HG03378 (cell line): ENCODE results near the gene KLHDC8A.
"Not testable (repeated sequence)": the region's sequence is repeated elsewhere in the genome, so short reads cannot be mapped to it uniquely, and the experiment has no call there.

Experiments used
- ATAC-seq: cut with Tn5 transposase; IDR thresholded peaks from one replicate; pipeline ENCODE4 v1.9.1; 2021; ENCODE audit warnings: mild to moderate bottlenecking, moderate library complexity; ENCODE audit not compliant: unreplicated experiment

The KLHDC8A gene

GRCh38 chr1:205356440-205357139 lies at the start of gene KLHDC8A:
TSS of gene KLHDC8A (minus strand) at chr1:205356922. CDS start at chr1:205343604, 13,318 bp downstream.
- ATAC-seq = no peak

GRCh38 chr1:205406252-205406651 lies 49.5 kb upstream of the KLHDC8A start:
- not testable (repeated sequence) for ATAC-seq

GRCh38 chr1:205404484-205404883 lies 47.8 kb upstream of the KLHDC8A start:
- ATAC-seq = not testable (repeated sequence)

- no peak for ATAC-seq
Observed at GRCh38 chr1:205398586-205398985, 41.9 kb upstream of the KLHDC8A start.

- no peak for ATAC-seq
Observed at GRCh38 chr1:205396967-205397616, 40.4 kb upstream of the KLHDC8A start.

GRCh38 chr1:205395616-205396015 lies 38.9 kb upstream of the KLHDC8A start:
- ATAC-seq = no peak

- ATAC-seq = no peak
Observed at GRCh38 chr1:205392650-205393049, 35.9 kb upstream of the KLHDC8A start.

GRCh38 chr1:205391386-205391785 lies 34.7 kb upstream of the KLHDC8A start:
- no peak for ATAC-seq

- no peak for ATAC-seq
Observed at GRCh38 chr1:205387845-205388244, 31.1 kb upstream of the KLHDC8A start.

GRCh38 chr1:205382990-205383389 lies 26.3 kb upstream of the KLHDC8A start:
- ATAC-seq = not testable (repeated sequence)

- no peak for ATAC-seq
Observed at GRCh38 chr1:205382561-205382960, 25.8 kb upstream of the KLHDC8A start.

GRCh38 chr1:205381305-205381704 lies 24.6 kb upstream of the KLHDC8A start:
- ATAC-seq = no peak

- ATAC-seq = no peak
Observed at GRCh38 chr1:205380882-205381281, 24.2 kb upstream of the KLHDC8A start.

- no peak for ATAC-seq
Observed at GRCh38 chr1:205379056-205379455, 22.3 kb upstream of the KLHDC8A start.

GRCh38 chr1:205377355-205377754 lies 20.6 kb upstream of the KLHDC8A start:
- ATAC-seq = no peak

- ATAC-seq = no peak
Observed at GRCh38 chr1:205376739-205377138, 20.0 kb upstream of the KLHDC8A start.

- no peak for ATAC-seq
Observed at GRCh38 chr1:205375835-205376545, 19.3 kb upstream of the KLHDC8A start.

GRCh38 chr1:205374210-205375078 lies 17.7 kb upstream of the KLHDC8A start:
- no peak for ATAC-seq

- no peak for ATAC-seq
Observed at GRCh38 chr1:205373798-205374175, 17.1 kb upstream of the KLHDC8A start.

- ATAC-seq = no peak
Observed at GRCh38 chr1:205373022-205373797, 16.5 kb upstream of the KLHDC8A start.
